ENCODE data around the gene LIME1.
A peak's percentile ranks its signal among the peaks of the same experiment; 100 is the strongest.

Gene LIME1

DNA sequence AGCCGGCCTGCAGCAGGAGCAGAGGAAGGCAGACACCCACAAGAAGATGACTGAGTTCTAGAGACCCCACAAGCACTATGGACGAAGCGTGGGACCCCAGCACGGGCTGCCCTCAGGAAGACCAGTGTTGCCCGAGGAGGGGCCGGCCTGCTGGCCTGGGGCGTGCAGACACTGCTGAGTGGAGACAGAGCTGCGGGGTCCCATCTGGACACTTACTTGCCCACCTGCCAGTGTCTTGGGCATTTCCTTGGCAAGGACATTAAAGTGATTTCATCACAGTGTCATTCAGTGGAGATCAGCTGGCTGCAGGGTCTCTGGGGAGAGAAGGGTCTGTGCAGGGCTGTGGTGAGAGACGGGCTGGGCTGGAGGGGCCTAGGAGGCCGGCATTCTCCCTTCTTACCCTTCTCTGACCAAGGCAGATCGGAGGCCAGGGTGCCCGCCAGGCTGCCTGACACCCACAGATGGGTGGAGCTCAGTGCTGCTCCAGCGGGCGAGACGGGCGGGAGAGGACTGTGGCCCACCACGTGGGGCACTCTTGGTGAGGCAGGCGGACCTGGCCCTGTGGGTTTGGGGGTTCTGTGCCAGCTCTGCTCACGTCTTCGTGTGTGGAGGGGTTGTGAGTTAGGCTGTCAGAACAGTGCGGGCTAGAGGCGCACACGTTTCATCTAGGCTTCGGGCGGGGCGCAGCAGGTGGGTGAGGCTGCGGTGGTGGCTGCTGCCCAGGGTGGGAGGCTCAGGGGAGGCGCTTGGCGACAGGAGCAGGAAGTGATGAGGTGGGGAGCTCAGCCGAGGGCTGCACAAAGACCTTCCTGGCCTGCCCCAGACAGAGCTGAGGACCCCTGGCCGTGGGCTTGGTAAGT, at the start of gene LIME1:
Gene LIME1 (plus strand): TSS at position 806 of the 860 bp plus-strand sequence. CDS start 886 bp downstream, outside the sequence.
- Mint-ChIP-seq H3K4me3 (peak within 1 kb of the TSS; percentile 79), H3K27ac (peak within 1 kb of the TSS; percentile 76), H3K27me3 (no peaks in the 10 kb centered on the region), H3K9me3 (no peaks in the 10 kb centered on the region), H3K4me1 (peaks cover 32% of the 10 kb centered on the region), H3K36me3 (peaks cover 16% of the 10 kb centered on the region)
- peak; percentile 59 for ATAC-seq

DNA sequence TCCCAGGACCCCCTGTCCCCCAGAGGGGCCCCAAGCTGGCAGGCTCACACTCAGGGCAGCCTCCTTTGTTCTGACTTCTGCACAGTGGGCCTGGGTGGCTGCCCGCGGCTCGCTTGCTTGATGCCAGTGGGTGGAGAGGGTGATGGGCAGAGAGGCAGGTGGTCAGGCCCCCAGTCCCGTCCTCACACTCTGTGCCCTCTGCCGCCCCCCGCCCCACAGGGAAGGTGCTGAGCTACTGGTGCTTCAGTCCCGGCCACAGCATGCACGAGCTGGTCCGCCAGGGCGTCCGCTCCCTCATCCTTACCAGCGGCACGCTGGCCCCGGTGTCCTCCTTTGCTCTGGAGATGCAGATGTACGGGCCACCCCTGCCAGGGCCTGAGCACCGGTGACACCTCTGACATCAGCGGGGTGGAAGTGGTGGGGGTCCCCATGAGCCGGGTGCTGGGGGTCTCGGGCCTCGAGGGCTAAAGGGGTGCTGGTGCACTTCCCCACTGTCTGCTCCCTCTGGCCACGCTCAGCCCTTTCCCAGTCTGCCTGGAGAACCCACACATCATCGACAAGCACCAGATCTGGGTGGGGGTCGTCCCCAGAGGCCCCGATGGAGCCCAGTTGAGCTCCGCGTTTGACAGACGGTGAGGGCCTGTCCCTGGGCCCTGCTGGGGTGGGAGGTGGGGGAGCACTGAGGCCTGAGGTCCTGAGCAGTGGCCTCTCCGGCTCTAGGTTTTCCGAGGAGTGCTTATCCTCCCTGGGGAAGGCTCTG, 48.9 kb upstream of the LIME1 start:
- H3K4me3 Mint-ChIP-seq: no peak overlapping the region
- H3K4me1 Mint-ChIP-seq: peaks cover 9% of the 10 kb centered on the region
- H3K27me3 Mint-ChIP-seq: no peaks in the 10 kb centered on the region
- H3K36me3 Mint-ChIP-seq: no peaks in the 10 kb centered on the region
- H3K27ac Mint-ChIP-seq: no peak overlapping the region
- no peaks in the 10 kb centered on the region for H3K9me3 Mint-ChIP-seq
- no peak for ATAC-seq

GRCh38 chr20:63688228-63689045, 48.0 kb upstream of the LIME1 start:
- peaks cover 9% of the 10 kb centered on the region for H3K4me1 Mint-ChIP-seq
- no peaks in the 10 kb centered on the region for H3K27me3 Mint-ChIP-seq
- H3K9me3 Mint-ChIP-seq: no peaks in the 10 kb centered on the region
- peaks cover under 1% of the 10 kb centered on the region for H3K36me3 Mint-ChIP-seq
- ATAC-seq: no peak
- no peak overlapping the region for H3K27ac Mint-ChIP-seq
- no peak overlapping the region for H3K4me3 Mint-ChIP-seq

DNA sequence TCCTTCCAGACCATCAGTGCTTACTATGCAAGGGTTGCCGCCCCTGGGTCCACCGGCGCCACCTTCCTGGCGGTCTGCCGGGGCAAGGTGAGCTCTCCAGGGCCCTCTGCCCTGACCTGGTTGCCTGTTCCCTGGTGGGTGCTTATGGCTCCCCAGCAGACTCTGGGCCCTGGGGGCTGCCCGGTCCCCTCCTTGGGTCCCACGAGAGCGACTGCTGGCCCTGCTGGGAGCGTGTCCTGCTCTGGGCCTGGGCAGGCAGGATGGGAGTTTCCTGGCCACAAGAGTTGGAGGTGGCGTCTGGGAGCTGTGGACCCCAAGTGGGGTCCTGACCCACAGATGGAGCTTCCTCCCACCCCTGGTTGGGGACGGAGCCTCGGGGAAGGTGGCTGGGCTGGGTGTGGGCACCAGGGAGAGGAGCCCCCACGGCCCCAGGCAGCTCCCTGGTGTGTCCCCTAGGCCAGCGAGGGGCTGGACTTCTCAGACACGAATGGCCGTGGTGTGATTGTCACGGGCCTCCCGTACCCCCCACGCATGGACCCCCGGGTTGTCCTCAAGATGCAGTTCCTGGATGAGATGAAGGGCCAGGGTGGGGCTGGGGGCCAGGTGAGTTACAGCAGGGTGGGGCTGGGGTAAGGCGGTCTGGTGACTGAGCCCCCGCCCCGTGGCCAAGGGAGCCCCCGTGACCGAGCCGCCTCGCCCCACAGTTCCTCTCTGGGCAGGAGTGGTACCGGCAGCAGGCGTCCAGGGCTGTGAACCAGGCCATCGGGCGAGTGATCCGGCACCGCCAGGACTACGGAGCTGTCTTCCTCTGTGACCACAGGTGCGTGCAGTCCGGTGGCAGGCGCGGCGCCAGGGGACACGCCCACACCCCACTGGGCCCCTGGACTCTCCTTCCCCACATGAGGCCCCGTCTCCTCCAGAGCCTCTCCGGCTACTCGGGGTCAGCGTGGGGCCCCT, 47.1 kb upstream of the LIME1 start:
- Mint-ChIP-seq H3K4me1 (peaks cover 9% of the 10 kb centered on the region), H3K27ac (no peak overlapping the region), H3K4me3 (no peak overlapping the region), H3K27me3 (no peaks in the 10 kb centered on the region), H3K9me3 (no peaks in the 10 kb centered on the region), H3K36me3 (peaks cover 9% of the 10 kb centered on the region)
- ATAC-seq: peak; percentile 1

GRCh38 chr20:63690003-63690897, 46.2 kb upstream of the LIME1 start:
- Mint-ChIP-seq H3K4me3 (no peak overlapping the region), H3K27ac (no peak overlapping the region), H3K4me1 (peaks cover 9% of the 10 kb centered on the region), H3K27me3 (no peaks in the 10 kb centered on the region), H3K9me3 (no peaks in the 10 kb centered on the region), H3K36me3 (peaks cover 10% of the 10 kb centered on the region)
- ATAC-seq: no peak

DNA sequence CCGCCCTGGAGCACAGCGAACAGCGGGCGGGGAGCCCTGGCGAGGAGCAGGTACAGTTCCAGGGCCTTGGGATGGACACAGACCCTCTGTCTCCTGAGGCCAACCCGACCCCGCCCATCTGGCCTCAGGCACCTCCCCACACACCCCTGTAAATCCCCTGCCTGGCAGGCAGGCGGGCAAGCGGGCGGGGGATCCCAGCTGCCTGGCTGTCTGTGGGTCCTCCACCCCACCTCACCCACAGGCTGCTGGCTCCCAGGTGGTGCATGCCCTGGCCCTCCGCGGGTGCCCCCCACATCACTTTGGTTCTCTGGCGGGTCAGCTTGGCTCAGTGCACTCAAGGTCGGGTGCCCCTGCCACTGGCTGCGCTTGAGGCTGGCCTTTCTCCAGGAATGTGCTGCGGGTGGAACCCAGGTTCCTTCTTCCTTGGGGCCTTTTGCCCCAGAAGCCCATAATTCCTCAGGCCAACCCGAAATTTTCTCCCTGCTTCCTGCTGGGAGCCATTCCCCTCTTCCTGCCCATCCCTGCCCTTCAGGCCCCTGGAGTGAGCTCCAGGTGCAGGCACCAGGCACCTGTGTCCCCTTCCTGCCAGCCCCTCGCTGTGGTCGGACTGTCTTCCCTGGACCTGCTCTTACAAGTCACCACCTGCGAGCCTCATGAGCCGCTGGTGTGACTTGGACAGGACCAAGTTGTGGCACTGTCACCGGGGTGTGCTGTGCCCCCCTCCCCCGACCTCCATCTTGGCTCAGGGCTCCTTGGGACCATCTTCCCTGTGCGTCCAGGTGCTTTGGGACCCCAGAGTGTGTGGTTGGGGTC, 45.4 kb upstream of the LIME1 start:
- Mint-ChIP-seq H3K4me3 (no peak overlapping the region), H3K9me3 (no peaks in the 10 kb centered on the region), H3K27ac (no peak overlapping the region), H3K4me1 (peaks cover 11% of the 10 kb centered on the region), H3K36me3 (peaks cover 10% of the 10 kb centered on the region), H3K27me3 (no peaks in the 10 kb centered on the region)
- peak; percentile 13 for ATAC-seq

GRCh38 chr20:63691711-63692435, 44.6 kb upstream of the LIME1 start:
- Mint-ChIP-seq H3K27me3 (no peaks in the 10 kb centered on the region), H3K4me3 (no peak overlapping the region), H3K9me3 (no peaks in the 10 kb centered on the region), H3K27ac (no peak overlapping the region), H3K4me1 (peaks cover 15% of the 10 kb centered on the region), H3K36me3 (peaks cover 10% of the 10 kb centered on the region)
- ATAC-seq: no peak

GRCh38 chr20:63692436-63693082, 43.9 kb upstream of the LIME1 start:
- Mint-ChIP-seq H3K4me1 (peaks cover 22% of the 10 kb centered on the region), H3K9me3 (no peaks in the 10 kb centered on the region), H3K27ac (no peak overlapping the region), H3K36me3 (peaks cover 10% of the 10 kb centered on the region), H3K4me3 (no peak overlapping the region), H3K27me3 (no peaks in the 10 kb centered on the region)
- ATAC-seq: no peak

DNA sequence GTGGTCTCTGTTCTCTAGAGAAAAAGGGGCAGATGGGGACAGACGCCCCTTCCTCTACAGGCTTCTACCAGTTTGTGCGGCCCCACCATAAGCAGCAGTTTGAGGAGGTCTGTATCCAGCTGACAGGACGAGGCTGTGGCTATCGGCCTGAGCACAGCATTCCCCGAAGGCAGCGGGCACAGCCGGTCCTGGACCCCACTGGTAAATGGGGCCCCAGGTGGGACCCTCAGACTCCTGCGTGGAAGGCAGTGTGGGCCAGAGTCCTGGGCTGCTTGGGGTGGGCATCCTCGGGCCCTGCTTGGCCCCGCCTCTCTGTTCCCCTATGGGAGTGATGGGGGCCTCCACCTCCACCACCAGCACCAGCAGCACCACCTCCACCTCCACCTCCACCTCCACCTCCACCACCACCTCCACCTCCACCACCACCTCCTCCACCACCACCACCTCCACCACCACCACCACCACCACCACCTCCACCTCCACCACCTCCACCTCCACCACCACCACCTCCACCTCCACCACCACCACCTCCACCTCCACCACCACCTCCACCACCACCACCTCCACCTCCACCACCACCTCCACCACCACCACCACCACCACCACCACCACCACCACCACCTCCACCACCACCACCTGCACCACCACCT, 43.3 kb upstream of the LIME1 start:
- ATAC-seq: no peak
- Mint-ChIP-seq H3K36me3 (peaks cover 10% of the 10 kb centered on the region), H3K4me3 (no peak overlapping the region), H3K27ac (peak overlapping the region; percentile 57), H3K9me3 (no peaks in the 10 kb centered on the region), H3K27me3 (no peaks in the 10 kb centered on the region), H3K4me1 (peaks cover 28% of the 10 kb centered on the region)

- H3K9me3 Mint-ChIP-seq: no peaks in the 10 kb centered on the region
- peak overlapping the region; percentile 26 for H3K4me3 Mint-ChIP-seq
- ATAC-seq: no peak
- peaks cover 10% of the 10 kb centered on the region for H3K36me3 Mint-ChIP-seq
- H3K27me3 Mint-ChIP-seq: no peaks in the 10 kb centered on the region
- peaks cover 31% of the 10 kb centered on the region for H3K4me1 Mint-ChIP-seq
- H3K27ac Mint-ChIP-seq: peak overlapping the region; percentile 57
These were observed 42.5 kb upstream of the LIME1 start for GRCh38 chr20:63693733-63694583.
